GM20000 (cell line): ENCODE measurements around the gene MCM10.

Source experiments
- DNase-seq: peaks from one replicate; pipeline ENCODE4 v3.0.0; 2012; ENCODE audit warnings: low spot score
- TF ChIP-seq, protein P1 (sequence below): IDR thresholded peaks from 2 replicates; pipeline ENCODE4 v1.5.1; 2012; ENCODE audit warnings: mild to moderate bottlenecking, control low read depth; ENCODE audit errors: extremely low read depth, missing control alignments

MCM10 gene

DNA sequence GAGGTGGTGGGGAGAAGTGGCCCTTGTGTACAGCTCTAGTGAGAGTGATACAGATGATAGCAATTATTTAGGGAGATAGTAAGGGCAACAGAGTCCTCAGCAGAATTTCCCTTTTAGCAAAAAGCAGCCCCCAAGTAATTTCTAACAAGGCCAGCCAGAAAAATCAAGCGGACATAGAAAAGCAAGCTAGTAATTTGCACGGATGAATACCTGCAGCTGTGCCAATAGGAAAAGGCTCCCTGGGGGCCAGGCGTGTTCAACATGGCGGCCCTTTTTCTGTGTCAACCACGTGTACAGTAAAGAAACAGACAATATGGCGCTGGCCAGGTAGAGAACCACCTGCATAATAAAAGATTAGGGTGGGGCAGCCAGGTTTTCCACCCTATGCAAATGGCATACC, 7.4 kb downstream of the MCM10 start:
- DNase-seq = no peak
- TF ChIP-seq, protein P1, sequence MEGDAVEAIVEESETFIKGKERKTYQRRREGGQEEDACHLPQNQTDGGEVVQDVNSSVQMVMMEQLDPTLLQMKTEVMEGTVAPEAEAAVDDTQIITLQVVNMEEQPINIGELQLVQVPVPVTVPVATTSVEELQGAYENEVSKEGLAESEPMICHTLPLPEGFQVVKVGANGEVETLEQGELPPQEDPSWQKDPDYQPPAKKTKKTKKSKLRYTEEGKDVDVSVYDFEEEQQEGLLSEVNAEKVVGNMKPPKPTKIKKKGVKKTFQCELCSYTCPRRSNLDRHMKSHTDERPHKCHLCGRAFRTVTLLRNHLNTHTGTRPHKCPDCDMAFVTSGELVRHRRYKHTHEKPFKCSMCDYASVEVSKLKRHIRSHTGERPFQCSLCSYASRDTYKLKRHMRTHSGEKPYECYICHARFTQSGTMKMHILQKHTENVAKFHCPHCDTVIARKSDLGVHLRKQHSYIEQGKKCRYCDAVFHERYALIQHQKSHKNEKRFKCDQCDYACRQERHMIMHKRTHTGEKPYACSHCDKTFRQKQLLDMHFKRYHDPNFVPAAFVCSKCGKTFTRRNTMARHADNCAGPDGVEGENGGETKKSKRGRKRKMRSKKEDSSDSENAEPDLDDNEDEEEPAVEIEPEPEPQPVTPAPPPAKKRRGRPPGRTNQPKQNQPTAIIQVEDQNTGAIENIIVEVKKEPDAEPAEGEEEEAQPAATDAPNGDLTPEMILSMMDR = no peak

DNA sequence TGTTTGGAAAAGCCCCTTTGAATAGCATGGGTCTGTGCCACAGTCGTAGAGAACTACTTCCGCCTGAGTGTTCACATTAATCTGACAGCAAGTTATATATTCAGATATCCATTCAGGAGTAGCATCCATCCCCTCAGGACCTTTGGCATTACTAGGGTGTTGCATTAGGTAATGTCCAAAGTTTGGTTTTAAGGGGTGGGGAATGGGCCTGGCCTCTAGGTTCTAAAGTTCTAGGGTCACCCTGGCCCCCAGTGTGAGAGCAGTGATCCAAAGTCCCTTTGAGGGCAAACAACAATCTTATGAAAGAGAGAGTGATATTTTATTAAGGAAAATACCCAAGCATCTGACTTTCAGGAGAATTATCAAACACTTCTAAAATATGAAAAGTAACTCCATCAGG, 12.3 kb downstream of the MCM10 start:
- TF ChIP-seq, protein P1 = no peak
- no peak for DNase-seq

DNA sequence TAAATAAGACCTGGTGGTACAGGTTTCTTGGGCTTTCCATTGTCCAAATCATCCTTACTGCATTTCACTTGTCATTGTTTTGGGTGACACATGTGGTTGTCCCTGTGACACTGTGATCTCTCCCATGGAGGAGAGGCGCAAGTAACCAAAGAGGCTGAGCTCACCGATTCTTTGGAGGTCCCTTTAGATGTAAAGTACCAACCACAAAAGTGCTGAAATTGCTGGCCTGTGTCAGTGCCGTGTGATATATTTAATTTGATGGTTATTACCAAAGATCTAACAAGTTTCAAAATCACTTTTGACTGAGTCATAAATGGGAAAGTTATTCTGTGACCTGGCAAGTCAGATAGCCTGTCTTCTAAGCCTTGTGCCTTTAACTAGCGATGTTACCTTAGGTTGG, 19.4 kb downstream of the MCM10 start:
- no peak for DNase-seq
- TF ChIP-seq, protein P1 = no peak

DNA sequence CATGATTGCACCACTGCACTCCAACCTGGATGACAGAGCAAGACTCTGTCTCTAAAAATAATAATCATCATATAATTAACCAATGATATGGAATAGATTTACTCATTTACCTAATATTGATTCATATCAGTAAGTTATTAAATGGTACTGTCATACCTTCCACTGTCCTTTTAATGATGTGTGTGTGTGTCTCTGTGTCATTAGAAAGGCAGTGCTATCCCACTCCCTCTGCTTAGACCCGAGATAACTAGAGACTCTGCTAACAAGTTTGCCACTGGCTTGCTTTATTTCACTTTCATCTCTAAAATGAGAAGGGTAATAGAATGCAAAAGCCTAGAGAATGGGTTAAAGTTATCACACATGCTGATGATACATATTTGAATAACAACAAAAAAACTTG, 21.1 kb downstream of the MCM10 start:
- TF ChIP-seq, protein P1 = no peak
- DNase-seq = no peak

DNA sequence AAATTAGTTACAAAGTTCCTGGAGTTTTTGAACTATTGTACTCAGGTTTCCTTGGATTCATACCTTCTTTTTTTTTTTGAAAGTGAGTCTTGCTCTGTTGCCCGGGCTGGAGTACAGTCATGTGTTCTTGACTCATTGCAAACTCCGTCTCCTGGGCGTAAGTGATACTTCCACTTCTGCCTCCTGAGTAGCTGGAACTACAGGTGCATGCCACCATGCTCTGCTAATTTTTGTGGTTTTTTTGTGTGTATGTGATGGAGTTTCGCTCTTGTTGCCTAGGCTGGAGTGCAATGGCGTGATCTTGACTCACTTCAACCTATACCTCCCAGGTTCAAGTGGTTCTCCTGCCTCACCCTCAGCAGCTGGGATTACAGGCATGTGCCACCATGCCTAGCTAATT, 22.3 kb downstream of the MCM10 start:
- TF ChIP-seq, protein P1 = no peak
- no peak for DNase-seq

DNA sequence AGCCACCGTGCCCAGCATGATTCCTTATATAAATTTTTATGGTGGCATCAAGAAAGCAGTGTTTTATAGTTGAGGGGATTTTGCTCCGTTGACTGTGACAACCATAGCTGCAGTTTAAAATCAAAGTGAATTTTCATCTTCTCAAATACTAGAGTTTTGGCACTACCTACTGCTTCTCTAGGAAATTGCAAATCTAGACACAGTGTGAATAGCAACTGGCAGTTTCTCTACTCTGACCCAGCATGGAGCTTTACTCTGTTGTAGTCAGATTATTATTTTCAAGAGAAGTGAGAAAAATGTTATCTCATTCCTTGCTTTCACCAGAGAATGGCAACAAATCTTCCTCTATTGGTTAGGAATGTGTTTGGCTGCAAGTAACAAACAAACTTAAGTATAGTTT, 22.9 kb downstream of the MCM10 start:
- DNase-seq = no peak
- TF ChIP-seq, protein P1 = no peak

DNA sequence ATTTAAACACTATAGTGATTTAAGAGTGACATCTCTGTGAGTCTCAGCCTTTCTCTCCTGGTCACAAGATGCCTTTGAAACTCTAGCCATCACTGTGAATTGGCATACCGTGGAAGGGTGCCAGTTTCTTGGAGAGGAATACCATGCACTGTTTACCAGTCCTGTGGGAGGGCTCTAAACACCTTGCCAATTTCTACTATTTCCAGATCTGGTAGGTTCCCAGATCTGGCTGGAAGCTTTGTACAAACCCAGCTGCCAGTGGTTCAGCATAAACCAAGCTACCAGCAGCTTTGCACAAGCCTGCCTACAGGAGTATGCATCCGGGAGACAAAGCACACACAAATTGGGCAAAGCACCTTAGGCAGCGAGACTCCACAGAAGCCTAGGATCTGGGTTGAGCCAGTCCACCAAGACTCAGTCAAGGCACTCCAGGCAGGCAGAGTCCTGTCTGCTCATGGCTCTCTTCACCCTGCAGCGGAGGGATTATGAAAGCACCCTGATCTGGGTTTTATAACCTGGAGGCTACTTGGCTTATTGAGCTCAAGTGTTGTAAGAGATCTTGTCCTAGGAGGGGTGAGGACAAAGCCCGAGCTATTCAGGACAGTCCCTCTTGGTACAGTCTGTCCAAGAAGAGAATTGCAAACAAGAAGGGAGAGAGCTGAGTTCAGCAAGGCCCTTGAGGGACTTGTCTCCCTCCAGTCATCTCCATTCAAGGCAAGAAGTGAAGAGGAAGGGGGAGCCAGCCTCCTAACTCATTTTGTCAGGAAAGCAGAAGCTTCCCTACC, 23.6 kb downstream of the MCM10 start:
- no peak for DNase-seq
- TF ChIP-seq, protein P1 = no peak
